ENCODE results near the gene VDAC2.

The VDAC2 gene

DNA sequence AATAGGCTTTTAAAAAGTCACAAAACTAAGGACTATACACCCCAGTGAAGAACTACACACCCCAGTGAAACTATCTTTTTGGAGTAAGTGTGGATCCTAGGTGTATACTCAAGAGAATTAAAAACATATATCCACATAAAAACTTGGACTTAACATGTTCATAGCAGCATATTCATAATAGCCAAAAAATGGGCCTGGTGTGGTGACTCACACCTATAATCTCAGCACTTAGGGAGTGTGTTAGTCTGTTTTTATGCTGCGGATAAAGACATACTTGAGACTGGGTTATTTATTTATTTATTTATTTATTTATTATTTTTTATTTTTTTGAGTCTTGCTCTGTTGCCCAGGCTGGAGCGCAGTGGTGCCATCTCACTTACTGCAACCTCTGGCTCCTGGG lies 44.1 kb downstream of the VDAC2 start:
- no peak for DNase-seq

DNA sequence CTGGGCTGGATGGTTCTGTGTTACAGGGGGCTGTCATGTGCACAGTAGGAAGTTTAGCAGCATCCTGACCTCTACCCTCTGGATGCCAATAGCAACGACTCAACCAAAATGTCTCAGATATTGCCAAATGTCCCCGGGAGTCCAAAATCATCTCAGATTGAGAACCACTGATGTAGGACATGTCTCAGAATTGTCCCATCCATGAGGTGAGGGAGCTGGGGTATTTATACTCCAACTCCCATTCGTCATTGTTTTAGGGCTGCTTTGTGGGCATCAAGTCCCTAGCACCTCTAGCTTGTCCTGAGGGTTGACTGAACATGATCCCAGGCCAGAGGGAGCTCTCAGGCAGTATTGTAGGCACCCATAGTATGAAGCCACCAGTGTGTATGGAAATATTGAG lies 50.4 kb downstream of the VDAC2 start:
- no peak for DNase-seq

DNA sequence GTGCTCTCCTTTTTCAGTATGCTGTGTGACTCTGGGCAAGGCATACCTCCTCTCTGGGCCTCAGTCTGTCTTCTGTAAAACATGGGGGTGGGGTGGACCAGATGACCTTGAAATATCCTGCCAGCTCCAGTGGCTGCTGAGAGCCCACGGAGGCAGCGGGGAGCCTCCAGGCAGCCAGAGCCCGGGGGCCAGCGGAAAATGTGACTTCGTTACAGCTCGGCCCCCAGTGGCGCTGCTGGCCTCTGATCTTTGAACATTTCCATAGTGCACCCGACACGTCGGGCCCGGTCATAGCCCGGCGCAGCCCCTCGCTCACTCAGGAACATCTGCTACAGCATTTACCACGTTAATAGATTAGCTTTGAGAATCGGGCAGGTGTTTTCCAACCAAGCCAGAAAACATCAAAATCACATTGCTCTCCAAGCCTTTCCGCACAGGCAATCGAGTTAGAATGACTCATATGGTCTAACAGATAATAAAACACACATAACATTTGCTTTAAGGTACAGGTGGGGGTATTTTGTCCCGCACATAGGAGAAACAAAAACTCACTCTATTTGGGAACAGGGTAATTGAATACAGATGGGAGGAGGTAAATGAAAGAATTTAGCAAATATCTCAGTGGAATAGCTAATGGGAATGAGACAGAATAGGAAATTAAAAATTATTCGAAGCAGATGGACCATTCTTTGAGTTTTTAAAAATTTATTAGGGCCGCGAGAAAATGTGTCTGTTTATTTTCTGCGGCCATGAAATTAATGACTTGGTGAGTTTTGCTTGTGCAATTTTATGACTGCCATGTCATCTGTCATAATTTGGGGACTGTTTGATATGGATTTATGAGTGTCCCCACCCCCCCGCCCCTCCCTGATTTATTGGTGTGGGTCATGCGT lies 51.5 kb downstream of the VDAC2 start:
- no peak for DNase-seq

- no peak for DNase-seq
Measured at GRCh38 chr10:75263806-75264205, 53.2 kb downstream of the VDAC2 start.

DNA sequence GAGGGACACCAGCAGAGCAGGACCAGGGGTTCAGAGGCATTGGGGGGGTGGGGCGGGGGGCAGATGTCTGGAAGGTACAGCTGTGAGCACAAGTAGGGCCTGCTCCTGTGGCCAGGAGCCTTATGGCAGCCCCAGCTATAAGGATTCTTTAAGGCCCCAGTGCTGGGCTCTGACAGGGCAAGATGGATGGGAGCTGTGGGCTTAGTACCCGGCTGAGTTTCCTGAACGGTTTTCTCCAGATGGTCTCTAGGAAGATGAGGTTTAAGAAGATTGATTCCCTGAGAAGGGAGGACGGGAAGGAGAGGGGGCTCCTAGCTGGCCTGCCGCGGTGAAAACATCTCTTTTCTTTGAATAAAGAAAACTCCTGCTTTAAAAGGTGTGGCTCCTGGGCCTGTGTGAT lies 55.3 kb downstream of the VDAC2 start:
- no peak for DNase-seq

DNA sequence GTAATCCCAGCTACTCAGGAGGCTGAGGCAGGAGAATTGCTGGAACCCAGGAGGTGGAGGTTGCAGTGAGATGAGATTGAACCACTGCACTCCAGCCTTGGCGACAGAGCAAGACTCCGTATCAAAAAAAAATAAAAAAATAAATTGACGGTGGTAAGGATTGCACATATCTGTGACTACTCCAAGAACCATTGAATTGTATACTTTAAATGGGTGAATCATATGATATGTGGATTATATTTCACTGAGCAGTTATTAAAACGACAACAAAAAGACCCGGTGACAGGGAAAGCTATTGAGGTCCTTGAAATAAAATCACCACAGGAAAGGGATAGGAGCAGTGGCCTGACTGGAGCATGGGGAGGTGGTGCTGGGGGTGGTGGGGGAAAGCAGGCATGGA lies 56.3 kb downstream of the VDAC2 start:
- DNase-seq, result no peak

DNA sequence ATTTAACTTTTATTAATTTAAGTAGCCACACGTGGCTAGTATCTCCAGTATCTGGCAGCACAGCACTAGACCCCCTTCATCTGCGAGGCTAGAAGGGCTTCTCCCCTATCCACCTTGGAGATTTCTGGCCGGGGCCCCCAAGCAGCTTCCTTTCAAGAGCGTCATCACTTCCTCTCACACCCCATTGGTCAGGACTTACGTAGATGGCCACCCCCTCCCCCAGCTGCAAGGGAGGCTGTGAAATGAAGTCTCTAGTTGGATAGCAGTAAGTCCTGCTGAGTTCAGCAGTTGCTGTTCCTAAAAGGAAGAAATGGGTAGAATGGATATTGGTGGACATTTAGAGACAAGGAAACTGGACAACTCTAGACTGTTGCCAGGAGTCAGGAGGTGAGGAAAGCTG lies 59.0 kb downstream of the VDAC2 start:
- DNase-seq, result no peak

- DNase-seq, result no peak
Measured at GRCh38 chr10:75272094-75272493, 61.5 kb downstream of the VDAC2 start.

- no peak for DNase-seq
Measured at GRCh38 chr10:75272896-75273295, 62.3 kb downstream of the VDAC2 start.

- no peak for DNase-seq
Measured at GRCh38 chr10:75276069-75276872, 65.7 kb downstream of the VDAC2 start.

- no peak for DNase-seq
Measured at GRCh38 chr10:75280236-75280635, 69.6 kb downstream of the VDAC2 start.
